ENCODE data around the gene HES4. TPM values are rescaled to one million over a fixed set of nuclear protein-coding genes. Genes with fewer than 3 reads are reported as not detected.

HES4 gene
- total and polyA plus RNA-seq, 2 of the 13 experiments (the other 11 are each of a cell fraction or from before 2014, with no cell fraction given): 8.8 to 10.6 TPM

DNA sequence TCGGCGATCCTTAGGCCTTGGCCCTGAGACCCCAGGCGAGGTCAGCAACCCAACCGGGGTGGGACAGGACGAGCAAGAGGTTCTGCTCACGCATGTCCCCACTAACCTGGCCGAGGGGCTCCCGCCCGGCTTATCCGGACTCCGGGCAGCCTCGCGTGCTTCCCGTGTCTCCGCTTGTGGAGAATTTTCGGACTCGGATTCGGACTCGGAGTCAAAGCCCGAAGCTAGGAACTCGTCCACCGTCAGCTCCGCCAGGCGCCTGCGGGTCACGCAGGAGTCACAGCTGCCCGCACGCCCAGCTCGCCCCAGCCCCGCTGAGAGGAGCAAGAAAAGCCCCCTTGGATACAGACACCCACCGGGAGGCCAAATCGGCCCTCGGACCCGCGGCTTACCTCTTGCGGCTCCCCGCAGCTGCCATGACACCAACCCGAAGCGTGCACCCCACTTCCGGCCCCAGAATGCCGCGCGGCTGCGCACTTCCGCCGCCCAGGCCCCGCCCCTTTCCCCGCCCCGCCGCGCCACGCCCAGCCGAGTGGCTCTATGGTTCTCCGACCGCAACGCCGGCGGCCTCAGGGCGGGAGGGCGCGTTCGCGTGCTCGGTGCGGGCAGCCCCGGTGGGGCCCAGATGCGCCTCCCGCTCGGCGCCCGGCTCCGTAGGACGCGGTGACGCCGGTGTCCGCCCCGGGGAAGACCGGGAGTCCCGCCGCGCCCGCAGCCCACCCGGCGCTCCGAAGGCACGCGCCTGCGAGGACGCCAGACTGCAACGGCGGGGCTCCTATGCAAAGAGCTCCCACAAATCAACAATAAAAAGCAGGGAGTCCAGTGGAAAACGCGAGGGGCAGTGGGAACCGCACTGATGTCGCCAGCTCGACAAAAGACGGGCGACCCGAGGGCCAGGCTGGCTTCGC, 40.8 kb downstream of the HES4 start, which contains the start of gene NOC2L (continued):
- TF ChIP-seq, protein P1, sequence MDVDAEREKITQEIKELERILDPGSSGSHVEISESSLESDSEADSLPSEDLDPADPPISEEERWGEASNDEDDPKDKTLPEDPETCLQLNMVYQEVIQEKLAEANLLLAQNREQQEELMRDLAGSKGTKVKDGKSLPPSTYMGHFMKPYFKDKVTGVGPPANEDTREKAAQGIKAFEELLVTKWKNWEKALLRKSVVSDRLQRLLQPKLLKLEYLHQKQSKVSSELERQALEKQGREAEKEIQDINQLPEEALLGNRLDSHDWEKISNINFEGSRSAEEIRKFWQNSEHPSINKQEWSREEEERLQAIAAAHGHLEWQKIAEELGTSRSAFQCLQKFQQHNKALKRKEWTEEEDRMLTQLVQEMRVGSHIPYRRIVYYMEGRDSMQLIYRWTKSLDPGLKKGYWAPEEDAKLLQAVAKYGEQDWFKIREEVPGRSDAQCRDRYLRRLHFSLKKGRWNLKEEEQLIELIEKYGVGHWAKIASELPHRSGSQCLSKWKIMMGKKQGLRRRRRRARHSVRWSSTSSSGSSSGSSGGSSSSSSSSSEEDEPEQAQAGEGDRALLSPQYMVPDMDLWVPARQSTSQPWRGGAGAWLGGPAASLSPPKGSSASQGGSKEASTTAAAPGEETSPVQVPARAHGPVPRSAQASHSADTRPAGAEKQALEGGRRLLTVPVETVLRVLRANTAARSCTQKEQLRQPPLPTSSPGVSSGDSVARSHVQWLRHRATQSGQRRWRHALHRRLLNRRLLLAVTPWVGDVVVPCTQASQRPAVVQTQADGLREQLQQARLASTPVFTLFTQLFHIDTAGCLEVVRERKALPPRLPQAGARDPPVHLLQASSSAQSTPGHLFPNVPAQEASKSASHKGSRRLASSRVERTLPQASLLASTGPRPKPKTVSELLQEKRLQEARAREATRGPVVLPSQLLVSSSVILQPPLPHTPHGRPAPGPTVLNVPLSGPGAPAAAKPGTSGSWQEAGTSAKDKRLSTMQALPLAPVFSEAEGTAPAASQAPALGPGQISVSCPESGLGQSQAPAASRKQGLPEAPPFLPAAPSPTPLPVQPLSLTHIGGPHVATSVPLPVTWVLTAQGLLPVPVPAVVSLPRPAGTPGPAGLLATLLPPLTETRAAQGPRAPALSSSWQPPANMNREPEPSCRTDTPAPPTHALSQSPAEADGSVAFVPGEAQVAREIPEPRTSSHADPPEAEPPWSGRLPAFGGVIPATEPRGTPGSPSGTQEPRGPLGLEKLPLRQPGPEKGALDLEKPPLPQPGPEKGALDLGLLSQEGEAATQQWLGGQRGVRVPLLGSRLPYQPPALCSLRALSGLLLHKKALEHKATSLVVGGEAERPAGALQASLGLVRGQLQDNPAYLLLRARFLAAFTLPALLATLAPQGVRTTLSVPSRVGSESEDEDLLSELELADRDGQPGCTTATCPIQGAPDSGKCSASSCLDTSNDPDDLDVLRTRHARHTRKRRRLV (CRISPR knock-in tag; IDR thresholded peaks at IDR 0.05): no peak
- TF ChIP-seq SMAD3 (CRISPR knock-in tag; IDR thresholded peaks at IDR 0.05): peak; percentile 44; the same call in 1 of the 2 replicates
- no peak for TF ChIP-seq TMF1 (CRISPR knock-in tag; IDR thresholded peaks at IDR 0.05; ENCODE audit: low read depth)
- TF ChIP-seq ZNF768 (CRISPR knock-in tag; IDR thresholded peaks at IDR 0.05): no peak
- no peak for TF ChIP-seq ZNF703 (CRISPR knock-in tag; IDR thresholded peaks at IDR 0.05; ENCODE audit: borderline replicate concordance)
- no peak for TF ChIP-seq ZNF253 (CRISPR knock-in tag; IDR thresholded peaks at IDR 0.05; ENCODE audit: borderline replicate concordance)
- TF ChIP-seq, protein P2, sequence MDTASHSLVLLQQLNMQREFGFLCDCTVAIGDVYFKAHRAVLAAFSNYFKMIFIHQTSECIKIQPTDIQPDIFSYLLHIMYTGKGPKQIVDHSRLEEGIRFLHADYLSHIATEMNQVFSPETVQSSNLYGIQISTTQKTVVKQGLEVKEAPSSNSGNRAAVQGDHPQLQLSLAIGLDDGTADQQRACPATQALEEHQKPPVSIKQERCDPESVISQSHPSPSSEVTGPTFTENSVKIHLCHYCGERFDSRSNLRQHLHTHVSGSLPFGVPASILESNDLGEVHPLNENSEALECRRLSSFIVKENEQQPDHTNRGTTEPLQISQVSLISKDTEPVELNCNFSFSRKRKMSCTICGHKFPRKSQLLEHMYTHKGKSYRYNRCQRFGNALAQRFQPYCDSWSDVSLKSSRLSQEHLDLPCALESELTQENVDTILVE (CRISPR knock-in tag; IDR thresholded peaks at IDR 0.05): peak; percentile 40; the same call in 1 of the 2 replicates
- TF ChIP-seq ZNF333 (CRISPR knock-in tag; IDR thresholded peaks at IDR 0.05; ENCODE audit: borderline replicate concordance): no peak
- no peak for TF ChIP-seq RFXANK (CRISPR knock-in tag; IDR thresholded peaks at IDR 0.05)
- TF ChIP-seq ZSCAN30 (CRISPR knock-in tag; IDR thresholded peaks at IDR 0.05): no peak
- TF ChIP-seq, protein P3, sequence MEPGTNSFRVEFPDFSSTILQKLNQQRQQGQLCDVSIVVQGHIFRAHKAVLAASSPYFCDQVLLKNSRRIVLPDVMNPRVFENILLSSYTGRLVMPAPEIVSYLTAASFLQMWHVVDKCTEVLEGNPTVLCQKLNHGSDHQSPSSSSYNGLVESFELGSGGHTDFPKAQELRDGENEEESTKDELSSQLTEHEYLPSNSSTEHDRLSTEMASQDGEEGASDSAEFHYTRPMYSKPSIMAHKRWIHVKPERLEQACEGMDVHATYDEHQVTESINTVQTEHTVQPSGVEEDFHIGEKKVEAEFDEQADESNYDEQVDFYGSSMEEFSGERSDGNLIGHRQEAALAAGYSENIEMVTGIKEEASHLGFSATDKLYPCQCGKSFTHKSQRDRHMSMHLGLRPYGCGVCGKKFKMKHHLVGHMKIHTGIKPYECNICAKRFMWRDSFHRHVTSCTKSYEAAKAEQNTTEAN (CRISPR knock-in tag; conservative IDR thresholded peaks at IDR 0.05): 0 out of 2 replicates have a peak, but pooled peaks have one; percentile 38
- no peak for TF ChIP-seq MTA3 (CRISPR knock-in tag; IDR thresholded peaks at IDR 0.05)
- TF ChIP-seq, protein P4, sequence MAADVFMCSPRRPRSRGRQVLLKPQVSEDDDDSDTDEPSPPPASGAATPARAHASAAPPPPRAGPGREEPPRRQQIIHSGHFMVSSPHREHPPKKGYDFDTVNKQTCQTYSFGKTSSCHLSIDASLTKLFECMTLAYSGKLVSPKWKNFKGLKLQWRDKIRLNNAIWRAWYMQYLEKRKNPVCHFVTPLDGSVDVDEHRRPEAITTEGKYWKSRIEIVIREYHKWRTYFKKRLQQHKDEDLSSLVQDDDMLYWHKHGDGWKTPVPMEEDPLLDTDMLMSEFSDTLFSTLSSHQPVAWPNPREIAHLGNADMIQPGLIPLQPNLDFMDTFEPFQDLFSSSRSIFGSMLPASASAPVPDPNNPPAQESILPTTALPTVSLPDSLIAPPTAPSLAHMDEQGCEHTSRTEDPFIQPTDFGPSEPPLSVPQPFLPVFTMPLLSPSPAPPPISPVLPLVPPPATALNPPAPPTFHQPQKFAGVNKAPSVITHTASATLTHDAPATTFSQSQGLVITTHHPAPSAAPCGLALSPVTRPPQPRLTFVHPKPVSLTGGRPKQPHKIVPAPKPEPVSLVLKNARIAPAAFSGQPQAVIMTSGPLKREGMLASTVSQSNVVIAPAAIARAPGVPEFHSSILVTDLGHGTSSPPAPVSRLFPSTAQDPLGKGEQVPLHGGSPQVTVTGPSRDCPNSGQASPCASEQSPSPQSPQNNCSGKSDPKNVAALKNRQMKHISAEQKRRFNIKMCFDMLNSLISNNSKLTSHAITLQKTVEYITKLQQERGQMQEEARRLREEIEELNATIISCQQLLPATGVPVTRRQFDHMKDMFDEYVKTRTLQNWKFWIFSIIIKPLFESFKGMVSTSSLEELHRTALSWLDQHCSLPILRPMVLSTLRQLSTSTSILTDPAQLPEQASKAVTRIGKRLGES (CRISPR knock-in tag; IDR thresholded peaks at IDR 0.05; ENCODE audit: borderline replicate concordance): no peak
- TF ChIP-seq ZNF605 (CRISPR knock-in tag; IDR thresholded peaks at IDR 0.05): peak; percentile 69; the same call in 1 of the 2 replicates
- no peak for TF ChIP-seq ZNF468 (CRISPR knock-in tag; IDR thresholded peaks at IDR 0.05)
- no peak for TF ChIP-seq PAX8 (CRISPR knock-in tag; IDR thresholded peaks at IDR 0.05; ENCODE audit: borderline replicate concordance)
- TF ChIP-seq NFKBIZ (CRISPR knock-in tag; IDR thresholded peaks at IDR 0.05): no peak
- TF ChIP-seq ZEB1 (IDR thresholded peaks at IDR 0.05; ENCODE audit: insufficient replicate concordance, low read depth): no peak

Data from HepG2 (cell line).